Bronchial epithelial cell (primary cell): ENCODE data around the gene MRPL30. TPM values are rescaled to one million over a fixed set of nuclear protein-coding genes. Genes with fewer than 3 reads are reported as not detected.

Experiments
- DNase-seq: peaks from one replicate; pipeline ENCODE4 v3.0.0-alpha.2; 2010; ENCODE audit warnings: low read depth
- FAIRE-seq: peaks from 2 replicates; lab custom pipeline; 2011; peaks lifted over from hg19 to GRCh38; lab: Jason Lieb, UNC
- H3K27me3 ChIP-seq: 2 replicates; pipeline ENCODE4 v1.5.1; 2011; ENCODE audit warnings: low read length; ENCODE audit not compliant: control insufficient read depth, insufficient read depth
- H3K36me3 ChIP-seq: 2 replicates; pipeline ENCODE4 v1.5.1; 2011; ENCODE audit warnings: low read length; ENCODE audit not compliant: control insufficient read depth, insufficient read depth
- H3K4me3 ChIP-seq: 2 replicates; pipeline ENCODE4 v1.5.1; 2011; ENCODE audit warnings: mild to moderate bottlenecking, low read depth, low read length, control low read depth
- total RNA-seq: library from RNA; depleted of rRNA; stranded (reverse); fragments of >200 nt; gene quantifications from 2 replicates; pipeline ENCODE4 v1.2.1, GENCODE V29; 2014
- TF ChIP-seq, protein P1 (sequence below): IDR thresholded peaks from 2 replicates; pipeline ENCODE4 v1.5.1; 2011; ENCODE audit warnings: mild to moderate bottlenecking, moderate library complexity, low read length, control low read depth, inconsistent platforms; ENCODE audit not compliant: insufficient read depth, severe bottlenecking

The MRPL30 gene
- total RNA-seq, 1 donor from 2014 or later: 22.6 TPM

DNA sequence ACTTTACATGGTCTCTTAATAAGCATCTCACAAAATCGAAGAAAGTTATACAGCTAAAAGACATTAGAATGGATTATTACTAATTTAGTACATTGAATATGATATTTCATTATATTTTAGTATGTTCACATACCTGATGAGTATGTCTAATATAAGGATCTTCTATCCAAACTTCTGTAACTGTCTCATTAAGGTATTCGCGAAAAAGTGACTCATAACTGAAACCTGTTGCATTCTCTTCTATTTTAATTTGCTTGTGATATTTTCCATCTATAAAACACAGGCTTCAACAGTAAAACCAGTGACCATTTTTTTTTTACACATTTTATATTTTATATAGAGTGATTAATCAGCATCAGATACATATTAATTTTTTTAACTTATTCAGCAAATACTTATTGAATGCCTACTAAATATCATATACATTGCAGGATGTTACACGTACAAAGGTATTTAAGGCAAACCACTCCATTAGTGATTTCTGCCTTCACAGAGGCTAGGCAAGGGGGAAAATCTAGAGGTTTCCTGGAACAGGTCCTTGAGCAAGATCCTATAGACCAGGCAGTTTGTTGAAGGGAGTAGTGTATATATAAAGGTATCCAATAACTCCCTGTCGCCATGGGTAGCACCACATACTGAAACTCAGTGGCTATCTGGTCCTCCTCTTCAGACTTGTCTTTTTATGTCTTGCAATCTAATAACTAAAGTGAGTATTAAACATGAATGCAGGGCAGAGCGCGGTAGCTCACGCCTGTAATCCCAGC lies 9.4 kb upstream of the MRPL30 start:
- FAIRE-seq (no peak), DNase-seq (no peak)
- Histone ChIP-seq H3K4me3 (no peak overlapping the region), H3K27me3 (no peaks in the 10 kb centered on the region), H3K36me3 (peaks cover 9% of the 10 kb centered on the region)
- TF ChIP-seq, protein P1, sequence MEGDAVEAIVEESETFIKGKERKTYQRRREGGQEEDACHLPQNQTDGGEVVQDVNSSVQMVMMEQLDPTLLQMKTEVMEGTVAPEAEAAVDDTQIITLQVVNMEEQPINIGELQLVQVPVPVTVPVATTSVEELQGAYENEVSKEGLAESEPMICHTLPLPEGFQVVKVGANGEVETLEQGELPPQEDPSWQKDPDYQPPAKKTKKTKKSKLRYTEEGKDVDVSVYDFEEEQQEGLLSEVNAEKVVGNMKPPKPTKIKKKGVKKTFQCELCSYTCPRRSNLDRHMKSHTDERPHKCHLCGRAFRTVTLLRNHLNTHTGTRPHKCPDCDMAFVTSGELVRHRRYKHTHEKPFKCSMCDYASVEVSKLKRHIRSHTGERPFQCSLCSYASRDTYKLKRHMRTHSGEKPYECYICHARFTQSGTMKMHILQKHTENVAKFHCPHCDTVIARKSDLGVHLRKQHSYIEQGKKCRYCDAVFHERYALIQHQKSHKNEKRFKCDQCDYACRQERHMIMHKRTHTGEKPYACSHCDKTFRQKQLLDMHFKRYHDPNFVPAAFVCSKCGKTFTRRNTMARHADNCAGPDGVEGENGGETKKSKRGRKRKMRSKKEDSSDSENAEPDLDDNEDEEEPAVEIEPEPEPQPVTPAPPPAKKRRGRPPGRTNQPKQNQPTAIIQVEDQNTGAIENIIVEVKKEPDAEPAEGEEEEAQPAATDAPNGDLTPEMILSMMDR: no peak

DNA sequence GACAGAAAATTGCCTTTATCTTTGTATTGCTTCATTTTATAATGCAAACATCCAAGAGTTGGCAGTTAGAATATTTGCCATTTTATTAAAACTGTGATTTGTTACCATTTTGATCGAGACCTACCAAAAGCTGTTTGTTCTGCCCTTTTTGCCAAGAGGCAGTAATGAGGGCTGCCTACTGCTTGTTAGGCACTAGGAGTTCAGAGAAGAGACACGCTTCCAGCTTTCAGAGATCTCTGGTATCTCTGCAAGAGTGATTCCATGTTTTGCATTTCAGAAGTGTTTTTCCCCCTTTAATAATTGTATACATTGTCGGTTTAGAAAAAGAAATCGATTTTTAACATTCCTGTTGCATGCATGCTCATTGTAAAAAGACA lies 628 bp downstream of the MRPL30 start:
- Histone ChIP-seq H3K27me3 (no peaks in the 10 kb centered on the region), H3K4me3 (peak overlapping the region; percentile 84), H3K36me3 (no peaks in the 10 kb centered on the region)
- TF ChIP-seq, protein P1: no peak
- DNase-seq (no peak), FAIRE-seq (no peak)

DNA sequence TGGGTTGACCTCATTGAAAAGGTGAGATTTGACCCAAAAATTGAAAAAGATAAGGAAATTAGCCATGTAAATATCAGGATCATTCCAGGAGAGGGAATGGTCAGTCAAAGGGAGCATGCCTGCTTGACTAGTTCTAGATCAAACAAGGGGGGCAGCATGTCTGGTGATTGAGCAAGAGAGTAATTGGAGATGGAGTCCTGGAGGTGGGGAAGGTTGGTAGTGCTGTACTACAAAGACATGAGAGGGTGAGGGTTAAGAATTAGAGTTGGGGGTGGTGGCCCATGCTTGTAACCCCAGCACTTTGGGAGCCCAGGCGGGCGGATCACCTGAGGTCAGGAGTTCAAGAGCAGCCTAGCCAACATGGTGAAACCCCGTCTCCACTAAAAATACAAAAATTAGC lies 2.0 kb downstream of the MRPL30 start:
- FAIRE-seq: no peak
- Histone ChIP-seq H3K27me3 (no peaks in the 10 kb centered on the region), H3K36me3 (peaks cover 3% of the 10 kb centered on the region), H3K4me3 (no peak overlapping the region)
- TF ChIP-seq, protein P1: no peak
- peak; percentile 17 for DNase-seq

DNA sequence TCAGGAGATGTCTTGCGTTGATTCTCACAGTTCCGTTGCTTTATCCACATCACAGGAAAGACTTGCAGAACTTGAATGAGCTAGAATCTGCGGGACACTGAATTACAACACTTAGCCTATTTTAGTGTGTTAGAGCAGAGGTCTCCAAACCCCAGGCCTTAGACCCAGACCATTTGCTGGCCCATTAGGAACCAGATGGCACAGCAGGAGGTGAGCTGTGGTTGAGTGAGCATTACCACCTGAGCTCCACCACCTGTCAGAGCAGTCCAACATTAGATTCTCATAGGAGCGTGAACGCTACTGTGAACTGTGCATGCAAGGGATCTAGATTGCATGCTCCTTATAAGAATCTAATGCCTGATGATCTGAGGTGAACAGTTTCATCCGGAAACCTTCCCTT lies 3.8 kb downstream of the MRPL30 start:
- H3K27me3 ChIP-seq: no peaks in the 10 kb centered on the region
- TF ChIP-seq, protein P1: no peak
- H3K36me3 ChIP-seq: peaks cover 3% of the 10 kb centered on the region
- no peak overlapping the region for H3K4me3 ChIP-seq
- DNase-seq: no peak
- FAIRE-seq: no peak

DNA sequence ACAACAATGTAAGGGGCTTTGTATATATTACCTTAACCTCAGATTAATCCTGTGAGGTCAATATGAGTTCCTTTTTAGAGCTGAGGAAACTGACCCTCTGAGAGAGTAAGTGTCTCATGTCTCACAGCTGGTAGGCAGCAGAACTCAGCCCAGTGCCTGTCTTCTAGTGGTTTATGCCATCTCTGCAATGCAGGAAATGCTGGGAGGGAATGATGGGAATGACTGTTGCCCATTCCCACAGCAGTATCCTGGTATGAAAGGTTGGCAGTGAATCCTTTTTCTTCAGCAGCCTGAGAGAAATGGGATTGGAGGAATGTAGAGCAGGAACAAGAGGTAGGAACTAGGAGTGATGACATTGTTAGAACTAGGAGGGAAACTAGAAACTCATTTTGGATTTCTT lies 6.0 kb downstream of the MRPL30 start:
- FAIRE-seq: no peak

More for the DNA sequence above, 6.0 kb downstream of the MRPL30 start:
- DNase-seq: no peak
- H3K36me3 ChIP-seq: peaks cover 4% of the 10 kb centered on the region
- TF ChIP-seq, protein P1: no peak
- no peak overlapping the region for H3K4me3 ChIP-seq
- no peaks in the 10 kb centered on the region for H3K27me3 ChIP-seq
